AG09309 (cell line): ENCODE results near the gene PALB2.

Source experiments
- DNase-seq: peaks from one replicate; pipeline ENCODE4 v3.0.0-alpha.2; 2010; ENCODE audit warnings: low read depth
- H3K4me3 ChIP-seq: 2 replicates; pipeline ENCODE4 v1.5.1; 2011; ENCODE audit warnings: mild to moderate bottlenecking, low read depth, low read length, moderate library complexity; ENCODE audit not compliant: control insufficient read depth
- CTCF ChIP-seq: IDR thresholded peaks from 2 replicates; pipeline ENCODE4 v1.5.1; 2011; ENCODE audit warnings: mild to moderate bottlenecking, low read depth, low read length, inconsistent platforms; ENCODE audit not compliant: insufficient read depth, control insufficient read depth; ENCODE audit errors: missing control alignments

Gene PALB2

GRCh38 chr16:23679274-23679985 is 38.3 kb upstream of the PALB2 start:
- peak overlapping the region; percentile 75 for H3K4me3 ChIP-seq
- no peak for TF ChIP-seq CTCF
- DNase-seq = no peak

- peak; percentile 52 for TF ChIP-seq CTCF
- H3K4me3 ChIP-seq = peak within 1 kb of the TSS; percentile 75
Measured at GRCh38 chr16:23678430-23679273, 37.5 kb upstream of the PALB2 start, which contains the start of gene PLK1. TSS of gene PLK1 (plus strand) at chr16:23678889. CDS start at chr16:23678933, 44 bp downstream.

GRCh38 chr16:23676924-23677480 is 35.9 kb upstream of the PALB2 start:
- no peak overlapping the region for H3K4me3 ChIP-seq
- DNase-seq = no peak
- TF ChIP-seq CTCF = no peak

More at GRCh38 chr16:23678430-23679273, 37.5 kb upstream of the PALB2 start, which contains the start of gene PLK1:
- no peak for DNase-seq

GRCh38 chr16:23673971-23674614 is 33.0 kb upstream of the PALB2 start:
- DNase-seq = no peak
- H3K4me3 ChIP-seq = no peak overlapping the region
- TF ChIP-seq CTCF = no peak

- H3K4me3 ChIP-seq = no peak overlapping the region
- DNase-seq = peak; percentile 50
- no peak for TF ChIP-seq CTCF
Measured at GRCh38 chr16:23670137-23670776, 29.1 kb upstream of the PALB2 start.

- DNase-seq = no peak
- no peak overlapping the region for H3K4me3 ChIP-seq
Measured at GRCh38 chr16:23668873-23669272, 27.8 kb upstream of the PALB2 start.

More at GRCh38 chr16:23668873-23669272, 27.8 kb upstream of the PALB2 start:
- no peak for TF ChIP-seq CTCF
